Cardiac muscle cell (in vitro differentiated cells and primary cell): ENCODE data around the gene ACSS2. TPM values are rescaled to one million over a fixed set of nuclear protein-coding genes. Genes with fewer than 3 reads are reported as not detected.

Source experiments
- DNase-seq, 2 donors: peaks; one replicate each; pipeline versions ENCODE4 v3.0.0 to v3.0.0-alpha.2; 2010 to 2017; ENCODE audit warnings: low read depth in 1 of 2, low spot score in 1 of 2
- H3K27ac ChIP-seq: fragments of 200-600 bp; sonication (generic); 2 replicates; pipeline ENCODE4 v1.5.1; 2016
- H3K27me3 ChIP-seq: fragments of 200-600 bp; sonication (generic); 2 replicates; pipeline ENCODE4 v1.6.0; 2016; ENCODE audit warnings: control low read depth
- H3K36me3 ChIP-seq: fragments of 200-600 bp; sonication (generic); 2 replicates; pipeline ENCODE4 v1.5.1; 2016; ENCODE audit warnings: control low read depth
- H3K4me1 ChIP-seq: fragments of 200-600 bp; sonication (generic); 2 replicates; pipeline ENCODE4 v1.8.1; 2017; ENCODE audit warnings: low read depth, mild to moderate bottlenecking, mixed run types
- H3K4me3 ChIP-seq: fragments of 200-600 bp; sonication (generic); 2 replicates; pipeline ENCODE4 v1.5.1; 2016; ENCODE audit warnings: mild to moderate bottlenecking
- H3K9me3 ChIP-seq: fragments of 200-600 bp; sonication (generic); 2 replicates; pipeline ENCODE4 v1.5.1; 2017; ENCODE audit warnings: low read depth, mild to moderate bottlenecking, control low read depth
- CTCF ChIP-seq: IDR thresholded peaks from 2 replicates; pipeline ENCODE4 v1.5.1; 2012; ENCODE audit warnings: low read depth, mild to moderate bottlenecking, low read length
- polyA plus RNA-seq: library from polyadenylated mRNA; unstranded; fragments of >200 nt; fragmentation: Nextera tagmentation; extraction: Ambion mirVana; gene quantifications from 2 replicates; pipeline ENCODE4 v1.2.1, GENCODE V29; 2016
- total RNA-seq: library from RNA; depleted of rRNA; stranded (reverse); fragments of >200 nt; gene quantifications from 2 replicates; pipeline ENCODE4 v1.2.3, GENCODE V29; 2016

Gene ACSS2
- total and polyA plus RNA-seq, 2 experiments from 2014 or later = 79.6 to 105 TPM

GRCh38 chr20:34921436-34921835 is 45.0 kb downstream of the ACSS2 start:
- no peak for DNase-seq
- Histone ChIP-seq H3K36me3 (peaks cover 14% of the 10 kb centered on the region), H3K27me3 (no peaks in the 10 kb centered on the region), H3K4me1 (no peaks in the 10 kb centered on the region), H3K4me3 (no peak overlapping the region), H3K9me3 (no peaks in the 10 kb centered on the region), H3K27ac (no peak overlapping the region)
- no peak for TF ChIP-seq CTCF

GRCh38 chr20:34922654-34923381 is 46.4 kb downstream of the ACSS2 start:
- no peak for TF ChIP-seq CTCF
- Histone ChIP-seq H3K36me3 (peaks cover 23% of the 10 kb centered on the region), H3K4me3 (no peak overlapping the region), H3K9me3 (no peaks in the 10 kb centered on the region), H3K27ac (no peak overlapping the region), H3K4me1 (no peaks in the 10 kb centered on the region), H3K27me3 (no peaks in the 10 kb centered on the region)
- peak in 1 of 2 donors; percentile 88 for DNase-seq

GRCh38 chr20:34923414-34923813 is 47.0 kb downstream of the ACSS2 start:
- Histone ChIP-seq H3K4me3 (no peak overlapping the region), H3K27ac (no peak overlapping the region), H3K36me3 (peaks cover 23% of the 10 kb centered on the region), H3K4me1 (no peaks in the 10 kb centered on the region), H3K9me3 (no peaks in the 10 kb centered on the region), H3K27me3 (no peaks in the 10 kb centered on the region)
- no peak for TF ChIP-seq CTCF
- no peak for DNase-seq

GRCh38 chr20:34925341-34925740 is 48.9 kb downstream of the ACSS2 start:
- no peak for TF ChIP-seq CTCF
- Histone ChIP-seq H3K27me3 (no peaks in the 10 kb centered on the region), H3K27ac (no peak overlapping the region), H3K4me1 (no peaks in the 10 kb centered on the region), H3K36me3 (peaks cover 28% of the 10 kb centered on the region), H3K9me3 (no peaks in the 10 kb centered on the region), H3K4me3 (no peak overlapping the region)
- DNase-seq = no peak

- H3K4me3 ChIP-seq = no peak overlapping the region
- no peaks in the 10 kb centered on the region for H3K27me3 ChIP-seq
- peaks cover 22% of the 10 kb centered on the region for H3K36me3 ChIP-seq
- no peaks in the 10 kb centered on the region for H3K9me3 ChIP-seq
- no peaks in the 10 kb centered on the region for H3K4me1 ChIP-seq
- no peak overlapping the region for H3K27ac ChIP-seq
- no peak for TF ChIP-seq CTCF
- no peak for DNase-seq
These were observed 49.6 kb downstream of the ACSS2 start for GRCh38 chr20:34925981-34926380.
